Astrocyte (in vitro differentiated cells and primary cell): ENCODE results near the gene ZSCAN9. TPM values are rescaled to one million over a fixed set of nuclear protein-coding genes. Genes with fewer than 3 reads are reported as not detected.

Experiments
- DNase-seq: peaks from one replicate; pipeline ENCODE4 v3.0.0-alpha.2; 2010; ENCODE audit warnings: low read depth
- FAIRE-seq: peaks from 2 replicates; lab custom pipeline; 2011; peaks lifted over from hg19 to GRCh38; lab: Jason Lieb, UNC
- H2AFZ ChIP-seq: 2 replicates; pipeline ENCODE4 v1.6.0; 2012; ENCODE audit warnings: low read depth, low read length, inconsistent platforms
- H3K27ac ChIP-seq: 2 replicates; pipeline ENCODE4 v1.5.1; 2011; ENCODE audit warnings: low read depth, low read length, inconsistent platforms
- H3K27me3 ChIP-seq: 2 replicates; pipeline ENCODE4 v1.6.0; 2011; ENCODE audit warnings: low read length, inconsistent platforms; ENCODE audit not compliant: insufficient read depth
- H3K36me3 ChIP-seq: 2 replicates; pipeline ENCODE4 v1.5.1; 2011; ENCODE audit warnings: low read length, inconsistent platforms; ENCODE audit not compliant: insufficient read depth
- H3K4me1 ChIP-seq: 2 replicates; pipeline ENCODE4 v1.5.1; 2011; ENCODE audit warnings: low read length, inconsistent platforms; ENCODE audit not compliant: insufficient read depth
- H3K4me2 ChIP-seq: 2 replicates; pipeline ENCODE4 v1.6.0; 2012; ENCODE audit warnings: low read length, inconsistent platforms
- H3K4me3 ChIP-seq: 2 replicates; pipeline ENCODE4 v1.5.1; 2011; ENCODE audit warnings: low read depth, mild to moderate bottlenecking, low read length, inconsistent platforms; ENCODE audit not compliant: insufficient read depth
- H3K79me2 ChIP-seq: 2 replicates; pipeline ENCODE4 v1.6.0; 2012; ENCODE audit warnings: mild to moderate bottlenecking, low read length, inconsistent platforms; ENCODE audit not compliant: insufficient read depth
- H3K9ac ChIP-seq: 2 replicates; pipeline ENCODE4 v1.6.0; 2012; ENCODE audit warnings: mild to moderate bottlenecking, low read length, inconsistent platforms
- H3K9me3 ChIP-seq: 2 replicates; pipeline ENCODE4 v1.5.1; 2012; ENCODE audit warnings: low read depth, mild to moderate bottlenecking, low read length, inconsistent platforms; ENCODE audit not compliant: insufficient read depth
- H4K20me1 ChIP-seq: 2 replicates; pipeline ENCODE4 v1.6.0; 2012; ENCODE audit warnings: low read length, inconsistent platforms; ENCODE audit not compliant: insufficient read depth
- H3K27ac Mint-ChIP-seq: one replicate; pipeline ENCODE4 v1.8.0; 2021; ENCODE audit warnings: mild to moderate bottlenecking, mixed read lengths; ENCODE audit not compliant: unreplicated experiment
- H3K27me3 Mint-ChIP-seq: one replicate; pipeline ENCODE4 v1.8.0; 2021; ENCODE audit warnings: low read depth, mixed read lengths; ENCODE audit not compliant: unreplicated experiment
- H3K36me3 Mint-ChIP-seq: one replicate; pipeline ENCODE4 v1.8.0; 2021; ENCODE audit warnings: low read depth, mixed read lengths; ENCODE audit not compliant: unreplicated experiment
- H3K4me1 Mint-ChIP-seq: one replicate; pipeline ENCODE4 v1.8.0; 2021; ENCODE audit warnings: low read depth, mixed read lengths; ENCODE audit not compliant: unreplicated experiment
- H3K4me3 Mint-ChIP-seq: one replicate; pipeline ENCODE4 v1.8.0; 2021; ENCODE audit warnings: mild to moderate bottlenecking, moderate library complexity, mixed read lengths; ENCODE audit not compliant: unreplicated experiment
- H3K9me3 Mint-ChIP-seq: one replicate; pipeline ENCODE4 v1.8.0; 2021; ENCODE audit warnings: mild to moderate bottlenecking, mixed read lengths; ENCODE audit not compliant: unreplicated experiment
- EZH2 ChIP-seq: IDR thresholded peaks from 2 replicates; pipeline ENCODE4 v1.6.1; 2012; ENCODE audit warnings: mild to moderate bottlenecking, low read length, inconsistent platforms; ENCODE audit not compliant: insufficient read depth
- total RNA-seq: library from RNA; stranded (reverse); gene quantifications from 2 replicates; pipeline ENCODE4 v1.2.1, GENCODE V29; 2021
- TF ChIP-seq, protein P1 (sequence below): IDR thresholded peaks from 2 replicates; pipeline ENCODE4 v1.5.1; 2011; ENCODE audit warnings: low read depth, mild to moderate bottlenecking, inconsistent platforms, low read length, moderate library complexity; ENCODE audit not compliant: insufficient read depth

The ZSCAN9 gene
- total RNA-seq, 1 donor from 2014 or later, result 16.9 TPM

DNA sequence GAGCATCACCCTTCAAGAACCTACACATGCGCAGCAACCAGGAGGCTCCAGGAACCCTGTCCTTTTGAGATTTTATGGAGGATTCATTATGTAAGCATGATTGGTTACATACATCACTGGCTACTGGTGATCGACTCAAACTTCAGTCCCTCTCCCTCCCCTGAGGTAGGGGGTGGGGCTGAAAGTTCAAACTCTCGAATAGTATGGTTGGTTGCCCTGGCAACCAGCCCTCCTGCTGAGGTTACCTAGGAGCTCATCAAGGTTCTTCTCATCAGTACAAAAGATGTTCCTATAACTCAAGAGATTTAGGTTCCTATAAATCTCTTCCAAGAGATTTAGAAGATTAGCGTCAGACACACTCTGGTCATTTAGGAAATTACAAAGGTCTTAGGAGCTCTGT lies 21.9 kb upstream of the ZSCAN9 start:
- no peak for DNase-seq
- no peak overlapping the region for H3K27ac ChIP-seq
- peaks cover 15% of the 10 kb centered on the region for H3K4me1 ChIP-seq
- no peaks in the 10 kb centered on the region for H3K36me3 Mint-ChIP-seq
- H3K9me3 ChIP-seq, result peaks cover 2% of the 10 kb centered on the region
- peaks cover 32% of the 10 kb centered on the region for H3K27me3 ChIP-seq
- H3K4me3 ChIP-seq, result no peak overlapping the region
- no peaks in the 10 kb centered on the region for H3K79me2 ChIP-seq
- TF ChIP-seq, protein P1, sequence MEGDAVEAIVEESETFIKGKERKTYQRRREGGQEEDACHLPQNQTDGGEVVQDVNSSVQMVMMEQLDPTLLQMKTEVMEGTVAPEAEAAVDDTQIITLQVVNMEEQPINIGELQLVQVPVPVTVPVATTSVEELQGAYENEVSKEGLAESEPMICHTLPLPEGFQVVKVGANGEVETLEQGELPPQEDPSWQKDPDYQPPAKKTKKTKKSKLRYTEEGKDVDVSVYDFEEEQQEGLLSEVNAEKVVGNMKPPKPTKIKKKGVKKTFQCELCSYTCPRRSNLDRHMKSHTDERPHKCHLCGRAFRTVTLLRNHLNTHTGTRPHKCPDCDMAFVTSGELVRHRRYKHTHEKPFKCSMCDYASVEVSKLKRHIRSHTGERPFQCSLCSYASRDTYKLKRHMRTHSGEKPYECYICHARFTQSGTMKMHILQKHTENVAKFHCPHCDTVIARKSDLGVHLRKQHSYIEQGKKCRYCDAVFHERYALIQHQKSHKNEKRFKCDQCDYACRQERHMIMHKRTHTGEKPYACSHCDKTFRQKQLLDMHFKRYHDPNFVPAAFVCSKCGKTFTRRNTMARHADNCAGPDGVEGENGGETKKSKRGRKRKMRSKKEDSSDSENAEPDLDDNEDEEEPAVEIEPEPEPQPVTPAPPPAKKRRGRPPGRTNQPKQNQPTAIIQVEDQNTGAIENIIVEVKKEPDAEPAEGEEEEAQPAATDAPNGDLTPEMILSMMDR, result no peak
- TF ChIP-seq EZH2, result no peak
- H3K9ac ChIP-seq, result no peak overlapping the region
- H3K27ac Mint-ChIP-seq, result no peak overlapping the region
- no peaks in the 10 kb centered on the region for H4K20me1 ChIP-seq
- peaks cover 11% of the 10 kb centered on the region for H3K9me3 Mint-ChIP-seq
- no peak for FAIRE-seq
- H3K27me3 Mint-ChIP-seq, result peaks cover 65% of the 10 kb centered on the region
- no peak overlapping the region for H2AFZ ChIP-seq
- H3K4me1 Mint-ChIP-seq, result peaks cover 5% of the 10 kb centered on the region
- no peaks in the 10 kb centered on the region for H3K36me3 ChIP-seq
- no peak overlapping the region for H3K4me2 ChIP-seq
- no peak overlapping the region for H3K4me3 Mint-ChIP-seq

DNA sequence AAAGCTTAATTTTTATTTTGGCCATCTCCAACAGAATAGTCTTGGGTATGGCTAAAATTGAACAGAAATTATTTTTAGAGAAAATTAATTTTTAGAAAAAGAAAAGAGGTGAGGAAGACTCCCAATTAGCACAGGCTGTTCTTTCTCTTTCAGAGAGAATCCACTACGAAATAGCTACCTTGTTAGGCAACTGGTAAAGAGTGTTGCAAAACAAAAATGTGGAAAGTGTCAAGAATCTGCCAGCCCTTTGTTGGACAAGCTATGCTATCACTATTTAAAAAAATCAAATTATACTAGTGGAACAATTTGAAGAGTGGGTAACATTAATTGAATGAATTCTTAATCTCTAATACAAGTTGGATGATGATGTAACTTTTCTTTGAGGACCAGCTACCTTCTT lies 19.2 kb upstream of the ZSCAN9 start:
- no peak overlapping the region for H3K27ac ChIP-seq
- no peak for DNase-seq
- H3K4me1 ChIP-seq, result peaks cover 16% of the 10 kb centered on the region
- FAIRE-seq, result no peak
- Mint-ChIP-seq H3K27ac (no peak overlapping the region), H3K36me3 (no peaks in the 10 kb centered on the region), H3K27me3 (peaks cover 64% of the 10 kb centered on the region), H3K4me1 (peaks cover 5% of the 10 kb centered on the region), H3K4me3 (no peak overlapping the region), H3K9me3 (no peaks in the 10 kb centered on the region)
- no peaks in the 10 kb centered on the region for H3K79me2 ChIP-seq
- H3K27me3 ChIP-seq, result peaks cover 55% of the 10 kb centered on the region
- no peaks in the 10 kb centered on the region for H3K36me3 ChIP-seq
- TF ChIP-seq, protein P1, result no peak
- no peak for TF ChIP-seq EZH2
- H3K4me2 ChIP-seq, result no peak overlapping the region
- no peak overlapping the region for H2AFZ ChIP-seq
- no peaks in the 10 kb centered on the region for H4K20me1 ChIP-seq
- no peak overlapping the region for H3K9ac ChIP-seq
- peaks cover 2% of the 10 kb centered on the region for H3K9me3 ChIP-seq
- H3K4me3 ChIP-seq, result no peak overlapping the region

DNA sequence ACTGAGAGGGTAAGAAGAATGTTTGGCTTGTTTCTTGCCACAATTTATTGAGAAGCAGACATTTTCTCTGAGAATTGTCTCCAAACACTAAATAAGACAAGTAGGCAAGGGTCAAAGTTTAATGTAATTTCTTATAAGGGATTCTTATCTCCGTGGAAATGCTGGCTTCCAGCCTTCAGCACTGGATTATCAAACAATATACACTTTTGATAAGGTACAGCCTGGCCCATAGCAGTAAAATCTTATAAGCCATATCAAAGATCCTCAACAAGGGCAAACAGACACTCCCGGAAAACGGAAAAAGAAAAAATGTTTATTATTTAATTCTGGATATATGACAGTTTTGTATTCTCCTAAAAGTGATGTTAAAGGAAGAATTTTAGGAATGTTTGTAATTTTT lies 18.5 kb upstream of the ZSCAN9 start:
- TF ChIP-seq, protein P1, result no peak
- TF ChIP-seq EZH2, result no peak
- peaks cover 63% of the 10 kb centered on the region for H3K27me3 Mint-ChIP-seq

More for the DNA sequence above, 18.5 kb upstream of the ZSCAN9 start:
- FAIRE-seq (no peak), DNase-seq (no peak)
- H3K27ac Mint-ChIP-seq, result no peak overlapping the region
- peaks cover 58% of the 10 kb centered on the region for H3K27me3 ChIP-seq
- H3K4me1 Mint-ChIP-seq, result peaks cover 5% of the 10 kb centered on the region
- peaks cover 16% of the 10 kb centered on the region for H3K4me1 ChIP-seq
- H2AFZ ChIP-seq, result no peak overlapping the region
- no peaks in the 10 kb centered on the region for H3K36me3 ChIP-seq
- H3K36me3 Mint-ChIP-seq, result no peaks in the 10 kb centered on the region
- no peaks in the 10 kb centered on the region for H3K9me3 Mint-ChIP-seq
- H3K27ac ChIP-seq, result no peak overlapping the region
- H3K4me3 ChIP-seq, result no peak overlapping the region
- no peak overlapping the region for H3K9ac ChIP-seq
- no peak overlapping the region for H3K4me2 ChIP-seq
- peaks cover 2% of the 10 kb centered on the region for H3K9me3 ChIP-seq
- no peaks in the 10 kb centered on the region for H4K20me1 ChIP-seq
- H3K4me3 Mint-ChIP-seq, result peak overlapping the region; percentile 91
- no peaks in the 10 kb centered on the region for H3K79me2 ChIP-seq
